GM12891 (cell line): ENCODE results near the gene MEI1.

Experiments
- POLR2A ChIP-seq: IDR thresholded peaks from 2 replicates; pipeline ENCODE4 v1.6.1; 2011; ENCODE audit warnings: low read depth, low read length, control low read depth
- POLR2AphosphoS5 ChIP-seq: IDR thresholded peaks from 2 replicates; pipeline ENCODE4 v1.6.1; 2011; ENCODE audit warnings: low read depth, low read length, control low read depth

DNA sequence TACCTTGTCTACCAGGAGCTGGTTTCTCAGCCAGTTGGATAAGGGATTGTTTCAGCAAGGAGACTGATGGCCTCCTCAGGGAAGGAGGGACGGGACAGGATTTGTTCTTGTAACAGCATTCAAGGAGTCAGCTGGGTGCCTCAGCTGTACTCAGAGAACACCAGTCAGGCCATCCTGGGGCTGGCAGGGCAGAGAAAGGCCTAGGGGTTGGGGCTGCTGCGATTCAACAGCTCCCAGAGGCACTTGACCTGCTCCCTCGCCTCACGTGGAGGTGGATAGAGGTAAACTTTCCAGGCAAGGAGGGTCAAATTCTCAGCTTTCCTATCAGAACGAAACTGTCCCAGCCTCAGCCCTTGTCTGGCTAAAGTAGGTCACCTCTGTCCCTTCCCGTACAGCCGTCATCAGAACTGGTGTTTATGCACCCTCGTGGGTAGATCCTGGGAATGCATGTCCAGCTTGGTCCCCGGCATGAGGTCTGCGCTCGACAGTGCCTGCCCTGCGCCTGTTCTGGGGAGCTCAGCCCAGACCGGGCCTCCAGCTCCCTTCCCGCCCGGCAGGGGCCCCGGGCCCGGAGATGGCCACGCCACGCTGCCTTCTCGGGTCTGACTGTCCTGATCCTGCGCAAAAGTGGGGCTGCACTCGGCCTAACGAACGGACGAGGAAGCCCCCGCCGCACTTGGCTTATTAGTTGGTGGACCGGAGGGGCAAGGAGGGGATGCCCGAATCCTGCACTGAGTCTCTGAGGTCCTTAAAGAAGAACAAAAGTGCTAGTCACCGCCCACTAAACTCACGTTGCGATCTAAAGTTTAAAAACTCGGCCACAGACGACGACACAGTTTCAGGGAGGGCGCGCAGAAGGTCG, 100.4 kb downstream of the MEI1 start:
- TF ChIP-seq POLR2A (no peak; the same call in 1 of the 2 replicates), POLR2AphosphoS5 (no peak)
